ENCODE data around the gene KCTD20. TPM values are rescaled to one million over a fixed set of nuclear protein-coding genes. Genes with fewer than 3 reads are reported as not detected.

The KCTD20 gene
- total and polyA plus RNA-seq, 2 of the 13 experiments (the other 11 are each of a cell fraction or from before 2014, with no cell fraction given): 52.7 to 67.1 TPM

DNA sequence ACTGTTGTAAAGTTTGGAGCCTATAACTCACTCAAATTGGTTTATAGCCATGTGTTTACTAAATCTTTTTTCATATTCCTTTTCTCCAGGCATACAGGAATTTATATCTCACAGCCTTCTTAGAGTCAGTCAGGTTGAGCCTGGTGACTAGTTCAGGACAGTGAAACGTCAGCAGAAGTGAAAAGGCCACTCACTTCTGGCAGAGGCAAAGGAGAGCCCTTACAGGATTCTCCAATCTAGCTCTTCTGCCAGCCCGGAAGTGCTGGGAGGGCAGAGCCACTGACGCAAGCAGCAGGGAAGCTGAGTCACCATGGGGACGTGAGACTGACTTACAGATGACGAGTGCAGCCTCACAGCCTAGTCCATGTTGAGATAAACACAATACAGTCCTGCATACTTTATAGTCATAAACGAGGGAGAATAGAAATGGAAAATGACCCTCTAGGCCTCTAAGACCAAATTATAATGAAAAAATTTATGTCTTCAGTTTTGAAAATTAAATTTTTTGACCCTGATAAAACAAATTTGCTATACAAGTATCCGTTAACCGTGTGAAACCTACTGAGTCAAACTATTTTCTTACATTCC, 1.4 kb upstream of the KCTD20 start (continued):
- TF ChIP-seq, protein P1, sequence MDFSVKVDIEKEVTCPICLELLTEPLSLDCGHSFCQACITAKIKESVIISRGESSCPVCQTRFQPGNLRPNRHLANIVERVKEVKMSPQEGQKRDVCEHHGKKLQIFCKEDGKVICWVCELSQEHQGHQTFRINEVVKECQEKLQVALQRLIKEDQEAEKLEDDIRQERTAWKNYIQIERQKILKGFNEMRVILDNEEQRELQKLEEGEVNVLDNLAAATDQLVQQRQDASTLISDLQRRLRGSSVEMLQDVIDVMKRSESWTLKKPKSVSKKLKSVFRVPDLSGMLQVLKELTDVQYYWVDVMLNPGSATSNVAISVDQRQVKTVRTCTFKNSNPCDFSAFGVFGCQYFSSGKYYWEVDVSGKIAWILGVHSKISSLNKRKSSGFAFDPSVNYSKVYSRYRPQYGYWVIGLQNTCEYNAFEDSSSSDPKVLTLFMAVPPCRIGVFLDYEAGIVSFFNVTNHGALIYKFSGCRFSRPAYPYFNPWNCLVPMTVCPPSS (IDR thresholded peaks at IDR 0.05): no peak
- TF ChIP-seq, protein P2, sequence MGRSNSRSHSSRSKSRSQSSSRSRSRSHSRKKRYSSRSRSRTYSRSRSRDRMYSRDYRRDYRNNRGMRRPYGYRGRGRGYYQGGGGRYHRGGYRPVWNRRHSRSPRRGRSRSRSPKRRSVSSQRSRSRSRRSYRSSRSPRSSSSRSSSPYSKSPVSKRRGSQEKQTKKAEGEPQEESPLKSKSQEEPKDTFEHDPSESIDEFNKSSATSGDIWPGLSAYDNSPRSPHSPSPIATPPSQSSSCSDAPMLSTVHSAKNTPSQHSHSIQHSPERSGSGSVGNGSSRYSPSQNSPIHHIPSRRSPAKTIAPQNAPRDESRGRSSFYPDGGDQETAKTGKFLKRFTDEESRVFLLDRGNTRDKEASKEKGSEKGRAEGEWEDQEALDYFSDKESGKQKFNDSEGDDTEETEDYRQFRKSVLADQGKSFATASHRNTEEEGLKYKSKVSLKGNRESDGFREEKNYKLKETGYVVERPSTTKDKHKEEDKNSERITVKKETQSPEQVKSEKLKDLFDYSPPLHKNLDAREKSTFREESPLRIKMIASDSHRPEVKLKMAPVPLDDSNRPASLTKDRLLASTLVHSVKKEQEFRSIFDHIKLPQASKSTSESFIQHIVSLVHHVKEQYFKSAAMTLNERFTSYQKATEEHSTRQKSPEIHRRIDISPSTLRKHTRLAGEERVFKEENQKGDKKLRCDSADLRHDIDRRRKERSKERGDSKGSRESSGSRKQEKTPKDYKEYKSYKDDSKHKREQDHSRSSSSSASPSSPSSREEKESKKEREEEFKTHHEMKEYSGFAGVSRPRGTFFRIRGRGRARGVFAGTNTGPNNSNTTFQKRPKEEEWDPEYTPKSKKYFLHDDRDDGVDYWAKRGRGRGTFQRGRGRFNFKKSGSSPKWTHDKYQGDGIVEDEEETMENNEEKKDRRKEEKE (IDR thresholded peaks at IDR 0.05): no peak
- TF ChIP-seq, protein P3, sequence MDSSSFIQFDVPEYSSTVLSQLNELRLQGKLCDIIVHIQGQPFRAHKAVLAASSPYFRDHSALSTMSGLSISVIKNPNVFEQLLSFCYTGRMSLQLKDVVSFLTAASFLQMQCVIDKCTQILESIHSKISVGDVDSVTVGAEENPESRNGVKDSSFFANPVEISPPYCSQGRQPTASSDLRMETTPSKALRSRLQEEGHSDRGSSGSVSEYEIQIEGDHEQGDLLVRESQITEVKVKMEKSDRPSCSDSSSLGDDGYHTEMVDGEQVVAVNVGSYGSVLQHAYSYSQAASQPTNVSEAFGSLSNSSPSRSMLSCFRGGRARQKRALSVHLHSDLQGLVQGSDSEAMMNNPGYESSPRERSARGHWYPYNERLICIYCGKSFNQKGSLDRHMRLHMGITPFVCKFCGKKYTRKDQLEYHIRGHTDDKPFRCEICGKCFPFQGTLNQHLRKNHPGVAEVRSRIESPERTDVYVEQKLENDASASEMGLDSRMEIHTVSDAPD (CRISPR knock-in tag; IDR thresholded peaks at IDR 0.05): no peak
- no peak for TF ChIP-seq ZNF235 (CRISPR knock-in tag; IDR thresholded peaks at IDR 0.05; ENCODE audit: borderline replicate concordance)
- 0 out of 2 replicates have a peak, but pooled peaks have one; percentile 46 for TF ChIP-seq ZNF34 (CRISPR knock-in tag; IDR thresholded peaks at IDR 0.05; ENCODE audit: borderline replicate concordance)
- TF ChIP-seq ZNF143 (CRISPR knock-in tag; IDR thresholded peaks at IDR 0.05): peak; percentile 45; the same call in 1 of the 2 replicates
- 0 out of 2 replicates have a peak, but pooled peaks have one; percentile 49 for TF ChIP-seq KLF12 (CRISPR knock-in tag; IDR thresholded peaks at IDR 0.05; ENCODE audit: borderline replicate concordance)
- TF ChIP-seq ZBTB7A (CRISPR knock-in tag; IDR thresholded peaks at IDR 0.05): no peak
- no peak for TF ChIP-seq U2AF1 (optimal IDR thresholded peaks at IDR 0.05; ENCODE audit: low read depth, low read length)
- TF ChIP-seq ZNF724P (CRISPR knock-in tag; IDR thresholded peaks at IDR 0.05; ENCODE audit: borderline replicate concordance): no peak
- TF ChIP-seq, protein P4, sequence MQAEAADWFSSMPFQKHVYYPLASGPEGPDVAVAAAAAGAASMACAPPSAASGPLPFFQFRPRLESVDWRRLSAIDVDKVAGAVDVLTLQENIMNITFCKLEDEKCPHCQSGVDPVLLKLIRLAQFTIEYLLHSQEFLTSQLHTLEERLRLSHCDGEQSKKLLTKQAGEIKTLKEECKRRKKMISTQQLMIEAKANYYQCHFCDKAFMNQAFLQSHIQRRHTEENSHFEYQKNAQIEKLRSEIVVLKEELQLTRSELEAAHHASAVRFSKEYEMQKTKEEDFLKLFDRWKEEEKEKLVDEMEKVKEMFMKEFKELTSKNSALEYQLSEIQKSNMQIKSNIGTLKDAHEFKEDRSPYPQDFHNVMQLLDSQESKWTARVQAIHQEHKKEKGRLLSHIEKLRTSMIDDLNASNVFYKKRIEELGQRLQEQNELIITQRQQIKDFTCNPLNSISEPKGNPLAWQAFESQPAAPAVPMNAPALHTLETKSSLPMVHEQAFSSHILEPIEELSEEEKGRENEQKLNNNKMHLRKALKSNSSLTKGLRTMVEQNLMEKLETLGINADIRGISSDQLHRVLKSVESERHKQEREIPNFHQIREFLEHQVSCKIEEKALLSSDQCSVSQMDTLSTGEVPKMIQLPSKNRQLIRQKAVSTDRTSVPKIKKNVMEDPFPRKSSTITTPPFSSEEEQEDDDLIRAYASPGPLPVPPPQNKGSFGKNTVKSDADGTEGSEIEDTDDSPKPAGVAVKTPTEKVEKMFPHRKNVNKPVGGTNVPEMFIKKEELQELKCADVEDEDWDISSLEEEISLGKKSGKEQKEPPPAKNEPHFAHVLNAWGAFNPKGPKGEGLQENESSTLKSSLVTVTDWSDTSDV (CRISPR knock-in tag; IDR thresholded peaks at IDR 0.05): no peak
- TF ChIP-seq, protein P5, sequence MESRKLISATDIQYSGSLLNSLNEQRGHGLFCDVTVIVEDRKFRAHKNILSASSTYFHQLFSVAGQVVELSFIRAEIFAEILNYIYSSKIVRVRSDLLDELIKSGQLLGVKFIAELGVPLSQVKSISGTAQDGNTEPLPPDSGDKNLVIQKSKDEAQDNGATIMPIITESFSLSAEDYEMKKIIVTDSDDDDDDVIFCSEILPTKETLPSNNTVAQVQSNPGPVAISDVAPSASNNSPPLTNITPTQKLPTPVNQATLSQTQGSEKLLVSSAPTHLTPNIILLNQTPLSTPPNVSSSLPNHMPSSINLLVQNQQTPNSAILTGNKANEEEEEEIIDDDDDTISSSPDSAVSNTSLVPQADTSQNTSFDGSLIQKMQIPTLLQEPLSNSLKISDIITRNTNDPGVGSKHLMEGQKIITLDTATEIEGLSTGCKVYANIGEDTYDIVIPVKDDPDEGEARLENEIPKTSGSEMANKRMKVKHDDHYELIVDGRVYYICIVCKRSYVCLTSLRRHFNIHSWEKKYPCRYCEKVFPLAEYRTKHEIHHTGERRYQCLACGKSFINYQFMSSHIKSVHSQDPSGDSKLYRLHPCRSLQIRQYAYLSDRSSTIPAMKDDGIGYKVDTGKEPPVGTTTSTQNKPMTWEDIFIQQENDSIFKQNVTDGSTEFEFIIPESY (CRISPR knock-in tag; IDR thresholded peaks at IDR 0.05): peak; percentile 50; the same call in 1 of the 2 replicates
- no peak for TF ChIP-seq ZKSCAN8 (CRISPR knock-in tag; IDR thresholded peaks at IDR 0.05; ENCODE audit: borderline replicate concordance)
- peak; percentile 82 for TF ChIP-seq SALL1 (CRISPR knock-in tag; IDR thresholded peaks at IDR 0.05)
- no peak for TF ChIP-seq ZNF782 (CRISPR knock-in tag; IDR thresholded peaks at IDR 0.05; ENCODE audit: borderline replicate concordance)
- TF ChIP-seq HOXA5 (CRISPR knock-in tag; IDR thresholded peaks at IDR 0.05): peak; percentile 30; the same call in 1 of the 2 replicates
- no peak for TF ChIP-seq ZNF570 (CRISPR knock-in tag; IDR thresholded peaks at IDR 0.05; ENCODE audit: borderline replicate concordance)
- no peak for TF ChIP-seq ASH2L (IDR thresholded peaks at IDR 0.05; ENCODE audit: insufficient read length, low read depth, low read length)
- no peak for TF ChIP-seq ZNF607 (CRISPR knock-in tag; IDR thresholded peaks at IDR 0.05; ENCODE audit: borderline replicate concordance)

All from HepG2 (cell line).